Activated CD8-positive, alpha-beta memory T cell treated with anti-CD3 and anti-CD28 coated beads for 36 hours (primary cell): ENCODE data around the gene PRKAG2. TPM values are rescaled to one million over a fixed set of nuclear protein-coding genes. Genes with fewer than 3 reads are reported as not detected.

Source experiments
- CTCF ChIA-PET: fragments of 350-600 bp; sonication (Branson Sonifier 250); formaldehyde crosslinking; loops from one replicate; lab custom pipeline; 2021; ENCODE audit warnings: antibody characterized with exemption; lab: Charles Lee
- POLR2A ChIA-PET: fragments of 350-600 bp; sonication (Branson Sonifier 250); formaldehyde crosslinking; loops from one replicate; lab custom pipeline; 2021; ENCODE audit warnings: antibody characterized with exemption; lab: Charles Lee
- total RNA-seq, 2 experiments: library from RNA; stranded (reverse); gene quantifications; one replicate each; pipeline ENCODE4 v1.2.3, GENCODE V29; 2021

The PRKAG2 gene
- total RNA-seq, 2 experiments from 2014 or later: 23.6 to 24.8 TPM

- CTCF ChIA-PET: no interaction called here
- POLR2A ChIA-PET: no interaction called here
Observed at GRCh38 chr7:151512353-151512752, 364.6 kb downstream of the PRKAG2 start.

GRCh38 chr7:151511946-151512345 is 365.0 kb downstream of the PRKAG2 start:
- CTCF ChIA-PET: interaction anchor here (1.5 kb wide), 1 partner anchor 62 kb away, joined by 3 read pairs; no protein-coding TSS in a partner anchor
- POLR2A ChIA-PET: no interaction called here

GRCh38 chr7:151511270-151511669 is 365.6 kb downstream of the PRKAG2 start:
- ChIA-PET CTCF (interaction anchor here (0.7 to 1.5 kb wide), 2 partner anchors 31 to 62 kb away, joined by 3 read pairs; no protein-coding TSS in a partner anchor), POLR2A (interaction anchor here (0.7 kb wide), 1 partner anchor 73 kb away, joined by 4 read pairs; no protein-coding TSS in a partner anchor)

GRCh38 chr7:151509670-151510333 is 367.1 kb downstream of the PRKAG2 start:
- CTCF ChIA-PET: no interaction called here
- POLR2A ChIA-PET: no interaction called here

GRCh38 chr7:151508991-151509390 is 367.9 kb downstream of the PRKAG2 start:
- ChIA-PET POLR2A (no interaction called here), CTCF (no interaction called here)

- ChIA-PET POLR2A (no interaction called here), CTCF (no interaction called here)
Observed at GRCh38 chr7:151507806-151508205, 369.1 kb downstream of the PRKAG2 start.

- POLR2A ChIA-PET: no interaction called here
- CTCF ChIA-PET: no interaction called here
Observed at GRCh38 chr7:151506901-151507382, 370.0 kb downstream of the PRKAG2 start.

Other genes starting within 250 kb of the PRKAG2 start
- not detected for gene GALNTL5, start 79.3 kb upstream of the PRKAG2 start, total RNA-seq
- gene GALNT11, start 148.6 kb upstream of the PRKAG2 start, total RNA-seq: 10 to 100 TPM; 18.0 to 21.8 TPM